HepG2 (cell line): Measurements from ENCODE around the gene NDE1. TPM values are rescaled to one million over a fixed set of nuclear protein-coding genes. Genes with fewer than 3 reads are reported as not detected.

Experiments
- MATR3 ChIP-seq: sonication (generic); formaldehyde crosslinking; IDR thresholded peaks from 2 replicates; pipeline ENCODE4 v1.4.0; 2020; ENCODE audit warnings: missing genetic modification reagents
- MBNL3 ChIP-seq: fragments of 250-450 bp; sonication (Bioruptor Pico); conservative IDR thresholded peaks from 2 replicates; pipeline ENCODE4 v1.8.0; 2022; ENCODE audit warnings: mild to moderate bottlenecking, inconsistent platforms
- NFRKB ChIP-seq: fragments of 450-650 bp; IDR thresholded peaks from 2 replicates; pipeline ENCODE4 v1.6.1; 2017
- PAX8 ChIP-seq: sonication (generic); formaldehyde crosslinking; IDR thresholded peaks from 2 replicates; pipeline ENCODE4 v1.8.0; 2022; ENCODE audit warnings: mild to moderate bottlenecking, missing genetic modification reagents, borderline replicate concordance
- RBAK ChIP-seq: sonication (generic); formaldehyde crosslinking; IDR thresholded peaks from 2 replicates; pipeline ENCODE4 v1.5.1; 2020; ENCODE audit warnings: mild to moderate bottlenecking, missing genetic modification reagents
- REL ChIP-seq: sonication (generic); formaldehyde crosslinking; conservative IDR thresholded peaks from 2 replicates; pipeline ENCODE4 v1.8.0; 2022; ENCODE audit warnings: mild to moderate bottlenecking, missing genetic modification reagents, moderate library complexity
- RFX3 ChIP-seq: IDR thresholded peaks from 2 replicates; pipeline ENCODE4 v1.6.1; 2016; ENCODE audit warnings: missing biosample characterization, missing genetic modification reagents
- TP53 ChIP-seq: sonication (generic); formaldehyde crosslinking; conservative IDR thresholded peaks from 2 replicates; pipeline ENCODE4 v1.4.0; 2020; ENCODE audit warnings: missing genetic modification reagents
- ZFP36 ChIP-seq: fragments of 150-350 bp; IDR thresholded peaks from 2 replicates; pipeline ENCODE4 v1.6.1; 2018; ENCODE audit warnings: borderline replicate concordance, low read length, low read depth; ENCODE audit not compliant: partially characterized antibody
- ZNF160 ChIP-seq: sonication (generic); formaldehyde crosslinking; IDR thresholded peaks from 2 replicates; pipeline ENCODE4 v1.8.0; 2022; ENCODE audit warnings: mild to moderate bottlenecking, inconsistent platforms, missing genetic modification reagents
- ZNF234 ChIP-seq: sonication (generic); formaldehyde crosslinking; conservative IDR thresholded peaks from 2 replicates; pipeline ENCODE4 v1.5.1; 2020; ENCODE audit warnings: mild to moderate bottlenecking, missing genetic modification reagents
- ZNF441 ChIP-seq: sonication (generic); formaldehyde crosslinking; IDR thresholded peaks from 2 replicates; pipeline ENCODE4 v1.7.0; 2021; ENCODE audit warnings: missing genetic modification reagents, borderline replicate concordance
- ZNF713 ChIP-seq: sonication (generic); formaldehyde crosslinking; IDR thresholded peaks from 2 replicates; pipeline ENCODE4 v1.4.0; 2020; ENCODE audit warnings: mild to moderate bottlenecking, missing genetic modification reagents
- ZNF780A ChIP-seq: sonication (generic); formaldehyde crosslinking; IDR thresholded peaks from 2 replicates; pipeline ENCODE4 v1.8.0; 2022; ENCODE audit warnings: mild to moderate bottlenecking, missing genetic modification reagents, moderate library complexity
- ZNF83 ChIP-seq: sonication (generic); formaldehyde crosslinking; IDR thresholded peaks from 2 replicates; pipeline ENCODE4 v1.4.0; 2020; ENCODE audit warnings: missing genetic modification reagents, mild to moderate bottlenecking, borderline replicate concordance
- polyA plus RNA-seq, 8 experiments: library from polyadenylated mRNA; depleted of rRNA in 3 of 8; stranded (reverse) in 7 of 8; unstranded in 1 of 8; fragments of >200 nt; fragmentation: Illumina TruSeq in 4 of 8; extraction: Trizol in 4 of 8; gene quantifications; 2 replicates each; pipeline versions ENCODE4 v1.2.1 to v1.2.3, GENCODE V29; 2011 to 2016; ENCODE audit warnings: low read depth in 4 of 8, missing spikeins in 1 of 8, mixed read lengths in 1 of 8; ENCODE audit not compliant: insufficient read depth in 1 of 8
- total RNA-seq, 5 experiments: library from RNA; depleted of rRNA; stranded (reverse); fragments of >200 nt; fragmentation: Illumina TruSeq; extraction: Trizol; gene quantifications; 2 replicates each; pipeline ENCODE4 v1.2.3, GENCODE V29; 2016; ENCODE audit warnings: low read depth in 1 of 5
- TF ChIP-seq, protein P1 (sequence below): sonication (generic); formaldehyde crosslinking; IDR thresholded peaks from 2 replicates; pipeline ENCODE4 v1.5.1; 2020; ENCODE audit warnings: mild to moderate bottlenecking, moderate library complexity, missing genetic modification reagents
- TF ChIP-seq, protein P2 (sequence below): sonication (generic); formaldehyde crosslinking; conservative IDR thresholded peaks from 2 replicates; pipeline ENCODE4 v1.4.0; 2020; ENCODE audit warnings: missing genetic modification reagents
- TF ChIP-seq, protein P3 (sequence below): sonication (generic); formaldehyde crosslinking; IDR thresholded peaks from 2 replicates; pipeline ENCODE4 v1.5.1; 2020; ENCODE audit warnings: missing genetic modification reagents, mild to moderate bottlenecking, borderline replicate concordance

Gene NDE1
- total and polyA plus RNA-seq, 2 of the 13 experiments (the other 11 are each of a cell fraction or from before 2014, with no cell fraction given), result 40.9 to 72.5 TPM

DNA sequence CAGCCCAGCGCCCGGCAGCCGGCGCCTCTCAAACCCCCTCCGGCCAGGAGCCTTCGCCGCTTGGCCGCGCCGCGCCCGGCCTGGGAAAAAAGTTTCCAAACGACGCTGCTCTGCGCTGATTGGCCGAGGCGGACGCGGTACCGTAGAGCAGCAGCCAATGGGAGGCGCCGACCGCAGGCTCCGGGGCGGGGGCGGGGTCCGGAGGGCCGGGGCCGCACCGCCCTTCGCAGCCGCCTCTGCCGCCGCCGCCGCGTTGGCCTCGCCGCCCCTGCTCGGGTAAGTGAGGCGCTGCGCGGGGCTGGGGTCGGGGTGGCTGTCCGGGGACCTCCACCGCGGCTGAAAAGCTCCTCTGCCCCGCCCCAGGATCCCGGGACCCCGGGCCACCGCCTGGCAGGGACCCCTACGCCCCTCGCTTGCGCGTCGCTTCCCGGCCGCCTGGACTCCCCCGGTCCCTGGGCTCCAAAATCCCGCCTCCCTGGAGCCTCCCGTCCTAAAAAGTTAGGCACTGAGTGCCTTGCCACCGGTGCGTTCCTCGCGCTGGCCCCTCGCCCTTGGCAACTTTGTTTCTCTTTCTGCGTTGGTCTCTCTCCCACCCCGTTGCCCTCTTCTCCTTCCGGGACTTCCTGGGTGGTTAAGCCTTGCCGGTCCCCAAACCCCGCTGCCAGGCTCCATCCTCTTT lies at the start of gene NDE1 (continued):
- TF ChIP-seq RFX3 (CRISPR knock-in tag), result no peak
- peak; percentile 78 for TF ChIP-seq ZNF83 (CRISPR knock-in tag)
- TF ChIP-seq ZNF713, result no peak
- TF ChIP-seq MBNL3 (CRISPR knock-in tag), result no peak
- TF ChIP-seq MATR3 (CRISPR knock-in tag), result no peak
- TF ChIP-seq RBAK, result no peak
- no peak for TF ChIP-seq ZNF780A (CRISPR knock-in tag)
- no peak for TF ChIP-seq ZNF234 (CRISPR knock-in tag)
- TF ChIP-seq, protein P1, sequence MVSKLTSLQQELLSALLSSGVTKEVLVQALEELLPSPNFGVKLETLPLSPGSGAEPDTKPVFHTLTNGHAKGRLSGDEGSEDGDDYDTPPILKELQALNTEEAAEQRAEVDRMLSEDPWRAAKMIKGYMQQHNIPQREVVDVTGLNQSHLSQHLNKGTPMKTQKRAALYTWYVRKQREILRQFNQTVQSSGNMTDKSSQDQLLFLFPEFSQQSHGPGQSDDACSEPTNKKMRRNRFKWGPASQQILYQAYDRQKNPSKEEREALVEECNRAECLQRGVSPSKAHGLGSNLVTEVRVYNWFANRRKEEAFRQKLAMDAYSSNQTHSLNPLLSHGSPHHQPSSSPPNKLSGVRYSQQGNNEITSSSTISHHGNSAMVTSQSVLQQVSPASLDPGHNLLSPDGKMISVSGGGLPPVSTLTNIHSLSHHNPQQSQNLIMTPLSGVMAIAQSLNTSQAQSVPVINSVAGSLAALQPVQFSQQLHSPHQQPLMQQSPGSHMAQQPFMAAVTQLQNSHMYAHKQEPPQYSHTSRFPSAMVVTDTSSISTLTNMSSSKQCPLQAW (CRISPR knock-in tag), result no peak; the same call in 1 of the 2 replicates
- no peak; the same call in 1 of the 2 replicates for TF ChIP-seq ZNF160 (CRISPR knock-in tag)
- TF ChIP-seq ZFP36, result no peak
- TF ChIP-seq ZNF441 (CRISPR knock-in tag), result no peak
- no peak for TF ChIP-seq NFRKB
- TF ChIP-seq, protein P2, sequence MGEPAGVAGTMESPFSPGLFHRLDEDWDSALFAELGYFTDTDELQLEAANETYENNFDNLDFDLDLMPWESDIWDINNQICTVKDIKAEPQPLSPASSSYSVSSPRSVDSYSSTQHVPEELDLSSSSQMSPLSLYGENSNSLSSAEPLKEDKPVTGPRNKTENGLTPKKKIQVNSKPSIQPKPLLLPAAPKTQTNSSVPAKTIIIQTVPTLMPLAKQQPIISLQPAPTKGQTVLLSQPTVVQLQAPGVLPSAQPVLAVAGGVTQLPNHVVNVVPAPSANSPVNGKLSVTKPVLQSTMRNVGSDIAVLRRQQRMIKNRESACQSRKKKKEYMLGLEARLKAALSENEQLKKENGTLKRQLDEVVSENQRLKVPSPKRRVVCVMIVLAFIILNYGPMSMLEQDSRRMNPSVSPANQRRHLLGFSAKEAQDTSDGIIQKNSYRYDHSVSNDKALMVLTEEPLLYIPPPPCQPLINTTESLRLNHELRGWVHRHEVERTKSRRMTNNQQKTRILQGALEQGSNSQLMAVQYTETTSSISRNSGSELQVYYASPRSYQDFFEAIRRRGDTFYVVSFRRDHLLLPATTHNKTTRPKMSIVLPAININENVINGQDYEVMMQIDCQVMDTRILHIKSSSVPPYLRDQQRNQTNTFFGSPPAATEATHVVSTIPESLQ (CRISPR knock-in tag), result no peak
- 0 out of 2 replicates have a peak, but pooled peaks have one; percentile 70 for TF ChIP-seq REL
- TF ChIP-seq, protein P3, sequence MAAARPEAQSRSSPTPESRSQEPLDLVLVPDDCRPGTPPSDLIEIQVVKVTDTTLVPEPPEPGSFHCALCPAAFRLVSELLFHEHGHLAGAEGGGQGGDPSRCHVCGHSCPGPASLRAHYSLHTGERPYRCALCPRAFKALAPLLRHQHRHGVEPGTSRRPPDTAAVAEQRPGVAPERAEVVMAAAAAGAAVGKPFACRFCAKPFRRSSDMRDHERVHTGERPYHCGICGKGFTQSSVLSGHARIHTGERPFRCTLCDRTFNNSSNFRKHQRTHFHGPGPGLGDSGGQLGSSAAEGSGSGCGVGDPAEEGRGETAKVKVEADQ (CRISPR knock-in tag), result peak; percentile 75; the same call in 1 of the 2 replicates
- TF ChIP-seq TP53 (CRISPR knock-in tag), result no peak; the same call in 1 of the 2 replicates
- peak; percentile 91; the same call in 1 of the 2 replicates for TF ChIP-seq PAX8
